HepG2 (cell line): ENCODE measurements around the gene HYLS1. TPM values are rescaled to one million over a fixed set of nuclear protein-coding genes. Genes with fewer than 3 reads are reported as not detected.
"Not testable (repeated sequence)": the region's sequence is repeated elsewhere in the genome, so short reads cannot be mapped to it uniquely, and the experiment has no call there.

Source experiments
- ATAC-seq: fragments of 200-7000 bp; cut with Tn5 transposase; 3 replicates; pipeline ENCODE4 v1.9.1; 2020; ENCODE audit warnings: mild to moderate bottlenecking, moderate library complexity
- BruUV-seq: library from RNA; stranded (reverse); fragments of 400-500 nt; replicated peaks from 2 replicates; lab custom pipeline; 2021; lab: Mats Ljungman, UMichigan
- CTCF ChIA-PET: fragments of 300-600 bp; formaldehyde crosslinking; extraction: SDS; loops from one replicate; lab custom pipeline; 2021; ENCODE audit warnings: low total read pairs, inconsistent platforms, low intra/inter-chr PET ratio; lab: Yijun Ruan, JAX
- POLR2A ChIA-PET: fragments of 350-600 bp; sonication (Branson Sonifier 250); formaldehyde crosslinking; loops from one replicate; lab custom pipeline; 2020; ENCODE audit warnings: antibody characterized with exemption, inconsistent platforms; lab: Yijun Ruan, JAX
- DNase-seq: peaks from one replicate; pipeline ENCODE4 v3.0.0-alpha.2; 2015; ENCODE audit warnings: low spot score
- FAIRE-seq: peaks from 3 replicates; lab custom pipeline; 2011; peaks lifted over from hg19 to GRCh38; lab: Jason Lieb, UNC
- H2AFZ ChIP-seq: one replicate; pipeline ENCODE4 v1.6.1; 2011; ENCODE audit warnings: low read length, inconsistent platforms
- H3K27ac ChIP-seq: fragments of 300-600 bp; 3 replicates; pipeline ENCODE4 v1.8.0; 2011; ENCODE audit warnings: mixed run types, mild to moderate bottlenecking, mixed read lengths, low read length, inconsistent platforms; ENCODE audit not compliant: insufficient read depth; ENCODE audit errors: extremely low read length
- H3K27me3 ChIP-seq, 2 experiments: fragments of 200-600 bp in 1 of 2; 2 replicates in 1 of 2; 3 replicates in 1 of 2; pipeline versions ENCODE4 v1.6.0 to v1.8.0; 2011; ENCODE audit warnings: low read length in 2 of 2, mild to moderate bottlenecking in 2 of 2, moderate library complexity in 2 of 2, inconsistent platforms in 1 of 2; ENCODE audit not compliant: insufficient read depth in 2 of 2, control insufficient read depth in 1 of 2
- H3K36me3 ChIP-seq, 2 experiments: fragments of 200-600 bp in 1 of 2; replicated peaks in 1 of 2; 2 replicates in 1 of 2; 3 replicates in 1 of 2; pipeline versions ENCODE4 v1.5.1 to v1.8.0; 2011; ENCODE audit warnings: low read length in 2 of 2, inconsistent platforms in 1 of 2; ENCODE audit not compliant: insufficient read depth in 2 of 2, control insufficient read depth in 1 of 2
- H3K4me1 ChIP-seq: 2 replicates; pipeline ENCODE4 v1.5.1; 2012; ENCODE audit warnings: low read length, inconsistent platforms; ENCODE audit not compliant: insufficient read depth
- H3K4me2 ChIP-seq: 2 replicates; pipeline ENCODE4 v1.6.0; 2011; ENCODE audit warnings: low read depth, low read length, inconsistent platforms
- H3K4me3 ChIP-seq, 3 experiments: fragments of 200-600 bp in 1 of 3; sonication (generic), shearing (Covaris generic) in 1 of 3; replicated peaks in 1 of 3; 2 replicates each; pipeline ENCODE4 v1.5.1; 2011 to 2016; ENCODE audit warnings: low read length in 3 of 3, inconsistent platforms in 2 of 3, low read depth in 2 of 3, mild to moderate bottlenecking in 2 of 3, control low read depth in 1 of 3, mixed read lengths in 1 of 3; ENCODE audit not compliant: insufficient read depth in 1 of 3
- H3K79me2 ChIP-seq: one replicate; pipeline ENCODE4 v1.6.1; 2011; ENCODE audit warnings: low read length, inconsistent platforms; ENCODE audit not compliant: insufficient read depth
- H3K9ac ChIP-seq: 2 replicates; pipeline ENCODE4 v1.6.0; 2011; ENCODE audit warnings: mild to moderate bottlenecking, low read depth, low read length, inconsistent platforms; ENCODE audit not compliant: insufficient read depth
- H3K9me3 ChIP-seq: 2 replicates; pipeline ENCODE4 v1.5.1; 2012; ENCODE audit warnings: mild to moderate bottlenecking, low read length
- H4K20me1 ChIP-seq: 2 replicates; pipeline ENCODE4 v1.6.0; 2011; ENCODE audit warnings: inconsistent platforms, mild to moderate bottlenecking, low read length, moderate library complexity; ENCODE audit not compliant: insufficient read depth
- WGBS: methylation state at CpG from one replicate; pipeline ENCODE4 v1.1.6; 2017; ENCODE audit warnings: low lambda C conversion rate; 5-methylcytosine and 5-hydroxymethylcytosine counted together
- in situ Hi-C: cut with HindIII; loops from 2 replicates; pipeline ENCODE4 v1.10.0; 2017; ENCODE audit warnings: low pct_unique_long_range_greater_than_20kb; ENCODE audit not compliant: extremely low pct_ligation_motif_present
- intact Hi-C: fragments of 100-400 bp; cut with micrococcal nuclease; formaldehyde crosslinking; loops from one replicate; pipeline ENCODE4 v1.10.0; 2022; ENCODE audit not compliant: unreplicated experiment
- polyA plus RNA-seq, 8 experiments: library from polyadenylated mRNA; depleted of rRNA in 3 of 8; stranded (reverse) in 7 of 8; unstranded in 1 of 8; fragments of >200 nt; fragmentation: Illumina TruSeq in 4 of 8; extraction: Trizol in 4 of 8; gene quantifications; 2 replicates each; pipeline versions ENCODE4 v1.2.1 to v1.2.3, GENCODE V29; 2011 to 2016; ENCODE audit warnings: low read depth in 4 of 8, missing spikeins in 1 of 8, mixed read lengths in 1 of 8; ENCODE audit not compliant: insufficient read depth in 1 of 8
- total RNA-seq, 5 experiments: library from RNA; depleted of rRNA; stranded (reverse); fragments of >200 nt; fragmentation: Illumina TruSeq; extraction: Trizol; gene quantifications; 2 replicates each; pipeline ENCODE4 v1.2.3, GENCODE V29; 2016; ENCODE audit warnings: low read depth in 1 of 5
- TF ChIP-seq, protein P1 (sequence below): IDR thresholded peaks from 2 replicates; pipeline ENCODE4 v1.6.1; 2016; ENCODE audit warnings: low read depth, missing genetic modification reagents, missing compliant biosample characterization

Gene HYLS1
- total and polyA plus RNA-seq, 2 of the 13 experiments (the other 11 are each of a cell fraction or from before 2014, with no cell fraction given) = 1.3 to 3.8 TPM

DNA sequence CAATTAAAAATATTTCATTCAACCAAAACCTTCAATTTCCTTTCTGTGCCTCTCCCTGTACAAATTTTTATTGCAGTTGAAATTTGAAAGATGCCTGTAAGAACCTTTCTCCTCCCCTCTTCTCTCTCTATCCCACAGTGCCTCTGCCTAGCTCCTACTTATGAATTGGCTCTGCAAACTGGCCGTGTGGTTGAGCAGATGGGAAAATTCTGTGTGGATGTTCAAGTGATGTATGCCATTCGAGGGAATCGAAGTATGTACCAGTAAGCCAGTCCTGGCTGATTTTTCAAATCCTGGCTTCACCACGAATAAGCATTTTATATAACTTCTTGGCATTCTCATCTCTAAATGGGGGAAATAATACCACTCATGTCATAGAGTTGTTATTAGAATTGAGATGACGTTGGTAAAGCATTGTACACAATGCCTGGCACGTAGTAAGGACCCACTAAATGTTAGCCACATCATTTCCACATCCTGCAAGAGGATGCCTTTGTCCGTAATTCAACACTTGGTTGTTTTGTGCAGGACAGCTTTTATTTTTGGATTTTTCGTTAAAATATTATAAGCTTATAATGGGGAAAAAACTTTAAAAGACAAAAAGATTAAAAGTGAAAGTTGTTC lies 22.9 kb downstream of the HYLS1 start (continued):
- TF ChIP-seq, protein P1, sequence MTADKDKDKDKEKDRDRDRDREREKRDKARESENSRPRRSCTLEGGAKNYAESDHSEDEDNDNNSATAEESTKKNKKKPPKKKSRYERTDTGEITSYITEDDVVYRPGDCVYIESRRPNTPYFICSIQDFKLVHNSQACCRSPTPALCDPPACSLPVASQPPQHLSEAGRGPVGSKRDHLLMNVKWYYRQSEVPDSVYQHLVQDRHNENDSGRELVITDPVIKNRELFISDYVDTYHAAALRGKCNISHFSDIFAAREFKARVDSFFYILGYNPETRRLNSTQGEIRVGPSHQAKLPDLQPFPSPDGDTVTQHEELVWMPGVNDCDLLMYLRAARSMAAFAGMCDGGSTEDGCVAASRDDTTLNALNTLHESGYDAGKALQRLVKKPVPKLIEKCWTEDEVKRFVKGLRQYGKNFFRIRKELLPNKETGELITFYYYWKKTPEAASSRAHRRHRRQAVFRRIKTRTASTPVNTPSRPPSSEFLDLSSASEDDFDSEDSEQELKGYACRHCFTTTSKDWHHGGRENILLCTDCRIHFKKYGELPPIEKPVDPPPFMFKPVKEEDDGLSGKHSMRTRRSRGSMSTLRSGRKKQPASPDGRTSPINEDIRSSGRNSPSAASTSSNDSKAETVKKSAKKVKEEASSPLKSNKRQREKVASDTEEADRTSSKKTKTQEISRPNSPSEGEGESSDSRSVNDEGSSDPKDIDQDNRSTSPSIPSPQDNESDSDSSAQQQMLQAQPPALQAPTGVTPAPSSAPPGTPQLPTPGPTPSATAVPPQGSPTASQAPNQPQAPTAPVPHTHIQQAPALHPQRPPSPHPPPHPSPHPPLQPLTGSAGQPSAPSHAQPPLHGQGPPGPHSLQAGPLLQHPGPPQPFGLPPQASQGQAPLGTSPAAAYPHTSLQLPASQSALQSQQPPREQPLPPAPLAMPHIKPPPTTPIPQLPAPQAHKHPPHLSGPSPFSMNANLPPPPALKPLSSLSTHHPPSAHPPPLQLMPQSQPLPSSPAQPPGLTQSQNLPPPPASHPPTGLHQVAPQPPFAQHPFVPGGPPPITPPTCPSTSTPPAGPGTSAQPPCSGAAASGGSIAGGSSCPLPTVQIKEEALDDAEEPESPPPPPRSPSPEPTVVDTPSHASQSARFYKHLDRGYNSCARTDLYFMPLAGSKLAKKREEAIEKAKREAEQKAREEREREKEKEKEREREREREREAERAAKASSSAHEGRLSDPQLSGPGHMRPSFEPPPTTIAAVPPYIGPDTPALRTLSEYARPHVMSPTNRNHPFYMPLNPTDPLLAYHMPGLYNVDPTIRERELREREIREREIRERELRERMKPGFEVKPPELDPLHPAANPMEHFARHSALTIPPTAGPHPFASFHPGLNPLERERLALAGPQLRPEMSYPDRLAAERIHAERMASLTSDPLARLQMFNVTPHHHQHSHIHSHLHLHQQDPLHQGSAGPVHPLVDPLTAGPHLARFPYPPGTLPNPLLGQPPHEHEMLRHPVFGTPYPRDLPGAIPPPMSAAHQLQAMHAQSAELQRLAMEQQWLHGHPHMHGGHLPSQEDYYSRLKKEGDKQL (CRISPR knock-in tag) = no peak

DNA sequence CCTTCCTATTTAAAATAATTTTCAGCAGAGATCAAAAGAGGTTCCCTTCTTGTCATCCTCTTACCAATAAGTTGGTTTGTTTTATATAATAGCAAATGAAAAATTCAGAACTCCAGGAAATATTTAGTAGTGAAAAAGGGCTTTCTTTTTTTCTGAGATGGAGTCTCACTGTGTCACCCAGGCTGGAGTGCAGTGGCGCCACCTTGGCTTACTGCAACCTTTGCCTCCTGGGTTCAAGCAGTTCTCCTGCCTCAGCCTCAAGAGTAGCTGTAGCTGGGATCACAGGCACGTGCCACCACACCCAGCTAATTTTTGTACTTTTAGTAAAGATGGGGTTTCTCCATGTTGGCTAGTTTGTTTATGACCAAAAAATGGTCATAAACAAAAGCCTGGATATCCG lies 27.1 kb downstream of the HYLS1 start:
- H3K79me2 ChIP-seq, BruUV-seq, H3K36me3 ChIP-seq, intact Hi-C loops, CTCF ChIA-PET, H3K27ac ChIP-seq, H3K4me3 ChIP-seq, H3K9ac ChIP-seq, H3K9me3 ChIP-seq, POLR2A ChIA-PET, ATAC-seq, H3K4me2 ChIP-seq, H4K20me1 ChIP-seq, FAIRE-seq, in situ Hi-C loops, H2AFZ ChIP-seq, DNase-seq: not testable (repeated sequence)
- 29% methylated on average over 3 of the region's 3 CpGs for WGBS
- Histone ChIP-seq H3K27me3 (peaks cover 0 to 16% of the 10 kb centered on the region in 2 experiments; a peak in 2 of 5 replicates), H3K4me1 (peaks cover 18% of the 10 kb centered on the region)
